GM18867 (cell line): ENCODE measurements around the gene DMD.

Experiments used
- ATAC-seq: cut with Tn5 transposase; IDR thresholded peaks from one replicate; pipeline ENCODE4 v1.9.1; 2021; ENCODE audit warnings: mild to moderate bottlenecking, moderate library complexity; ENCODE audit not compliant: unreplicated experiment

The DMD gene

GRCh38 chrX:31555506-31555905 lies 1655.8 kb downstream of the DMD start:
- no peak for ATAC-seq

GRCh38 chrX:31551913-31552312 lies 1659.4 kb downstream of the DMD start:
- ATAC-seq: no peak

- ATAC-seq: no peak
These were observed 1661.2 kb downstream of the DMD start for GRCh38 chrX:31550158-31550557.

- ATAC-seq: no peak
These were observed 1663.5 kb downstream of the DMD start for GRCh38 chrX:31547816-31548215.

- ATAC-seq: no peak
These were observed 1663.9 kb downstream of the DMD start for GRCh38 chrX:31547416-31547815.

GRCh38 chrX:31546126-31546525 lies 1665.2 kb downstream of the DMD start:
- no peak for ATAC-seq

GRCh38 chrX:31545726-31546125 lies 1665.6 kb downstream of the DMD start:
- no peak for ATAC-seq

- no peak for ATAC-seq
These were observed 1666.2 kb downstream of the DMD start for GRCh38 chrX:31545191-31545590.

GRCh38 chrX:31543634-31544033 lies 1667.7 kb downstream of the DMD start:
- no peak for ATAC-seq

GRCh38 chrX:31542566-31542965 lies 1668.8 kb downstream of the DMD start:
- no peak for ATAC-seq

GRCh38 chrX:31540313-31540712 lies 1671.0 kb downstream of the DMD start:
- ATAC-seq: no peak

GRCh38 chrX:31527455-31528126 lies 1683.8 kb downstream of the DMD start:
- no peak for ATAC-seq

GRCh38 chrX:31523884-31524536 lies 1687.3 kb downstream of the DMD start:
- ATAC-seq: no peak

- ATAC-seq: no peak
These were observed 1688.6 kb downstream of the DMD start for GRCh38 chrX:31522760-31523159.

GRCh38 chrX:31521941-31522340 lies 1689.4 kb downstream of the DMD start:
- no peak for ATAC-seq

GRCh38 chrX:31516527-31516926 lies 1694.8 kb downstream of the DMD start:
- ATAC-seq: no peak

GRCh38 chrX:31508338-31508737 lies 1703.0 kb downstream of the DMD start:
- no peak for ATAC-seq

- ATAC-seq: no peak
These were observed 1704.4 kb downstream of the DMD start for GRCh38 chrX:31506928-31507327.

- ATAC-seq: no peak
These were observed 1705.0 kb downstream of the DMD start for GRCh38 chrX:31506360-31506759.

GRCh38 chrX:31500921-31501320 lies 1710.4 kb downstream of the DMD start:
- peak; percentile 51 for ATAC-seq

GRCh38 chrX:31499109-31499508 lies 1712.2 kb downstream of the DMD start:
- ATAC-seq: no peak

- ATAC-seq: no peak
These were observed 1714.3 kb downstream of the DMD start for GRCh38 chrX:31497086-31497485.

GRCh38 chrX:31487951-31488350 lies 1723.4 kb downstream of the DMD start:
- no peak for ATAC-seq
